H54 (cell line): ENCODE measurements around the gene BICC1.

Experiments used
- DNase-seq: peaks from one replicate; pipeline ENCODE4 v3.0.0; 2011; ENCODE audit warnings: low spot score, mixed read lengths; ENCODE audit not compliant: insufficient read length
- FAIRE-seq: peaks from 3 replicates; lab custom pipeline; 2011; peaks lifted over from hg19 to GRCh38; lab: Jason Lieb, UNC
- POLR2A ChIP-seq: IDR thresholded peaks from 2 replicates; pipeline ENCODE4 v1.6.1; 2011; ENCODE audit warnings: low read depth, mild to moderate bottlenecking, low read length

BICC1 gene

GRCh38 chr10:58817201-58817846 is 304.7 kb downstream of the BICC1 start:
- DNase-seq (no peak), FAIRE-seq (peak; percentile 79)
- no peak for TF ChIP-seq POLR2A

GRCh38 chr10:58818900-58819299 is 306.2 kb downstream of the BICC1 start:
- FAIRE-seq (peak; percentile 69), DNase-seq (no peak)
- no peak for TF ChIP-seq POLR2A

GRCh38 chr10:58820386-58820785 is 307.7 kb downstream of the BICC1 start:
- DNase-seq (no peak), FAIRE-seq (no peak)

GRCh38 chr10:58820861-58821751 is 308.4 kb downstream of the BICC1 start:
- DNase-seq (no peak), FAIRE-seq (peak; percentile 97)
- TF ChIP-seq POLR2A, result no peak

More at GRCh38 chr10:58820386-58820785, 307.7 kb downstream of the BICC1 start:
- no peak for TF ChIP-seq POLR2A

GRCh38 chr10:58821752-58822056 is 309.0 kb downstream of the BICC1 start:
- TF ChIP-seq POLR2A, result no peak
- no peak for FAIRE-seq
- no peak for DNase-seq

DNA sequence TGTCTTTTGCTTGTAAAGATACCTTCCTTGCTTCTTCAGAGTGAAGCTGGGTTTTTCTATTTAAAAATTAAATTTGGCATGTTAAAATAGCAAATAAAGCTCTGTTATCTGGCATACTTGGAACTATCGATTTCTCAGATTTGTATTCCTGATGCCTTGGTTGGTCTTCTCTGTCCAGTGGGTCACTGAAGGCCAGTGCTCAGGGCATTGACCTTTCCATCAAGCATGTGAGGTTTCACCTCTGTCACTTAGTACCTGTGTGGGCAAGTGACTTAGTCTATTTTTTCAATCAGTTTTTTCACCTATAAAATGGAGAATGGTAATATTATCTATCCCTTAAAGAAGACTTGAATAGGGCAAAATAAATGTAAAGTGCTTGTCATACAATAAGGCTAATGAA is 311.3 kb downstream of the BICC1 start:
- no peak for FAIRE-seq

GRCh38 chr10:58824396-58824795 is 311.7 kb downstream of the BICC1 start:
- DNase-seq, result no peak
- FAIRE-seq, result no peak
- TF ChIP-seq POLR2A, result no peak

More for the DNA sequence above, 311.3 kb downstream of the BICC1 start:
- DNase-seq, result no peak
- TF ChIP-seq POLR2A, result no peak

- no peak for DNase-seq
- FAIRE-seq, result no peak
- TF ChIP-seq POLR2A, result no peak
Observed at GRCh38 chr10:58826694-58827093, 314.0 kb downstream of the BICC1 start.

GRCh38 chr10:58827381-58827780 is 314.7 kb downstream of the BICC1 start:
- DNase-seq, result no peak
- TF ChIP-seq POLR2A, result no peak
- no peak for FAIRE-seq

DNA sequence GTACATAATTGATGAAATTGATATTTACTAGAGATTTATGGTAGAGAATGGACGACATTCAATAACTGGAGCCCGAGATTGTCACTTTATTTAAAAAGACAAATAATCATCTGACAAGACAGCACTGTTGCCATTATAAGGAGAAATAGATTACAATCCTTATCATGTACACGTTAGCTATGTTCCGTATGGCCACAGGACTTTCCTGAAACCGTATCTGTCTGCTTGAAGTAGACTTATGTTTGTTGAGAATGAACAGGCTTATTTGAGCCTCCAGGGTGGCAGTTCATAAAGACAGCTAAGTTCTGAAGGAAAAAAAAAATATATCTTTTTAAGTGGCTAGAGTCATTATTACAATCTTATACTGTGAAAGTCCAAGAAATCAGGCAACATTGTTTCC is 317.2 kb downstream of the BICC1 start:
- FAIRE-seq (peak; percentile 41), DNase-seq (no peak)
- no peak for TF ChIP-seq POLR2A

GRCh38 chr10:58830697-58831096 is 318.0 kb downstream of the BICC1 start:
- DNase-seq (no peak), FAIRE-seq (peak; percentile 95)
- no peak for TF ChIP-seq POLR2A

DNA sequence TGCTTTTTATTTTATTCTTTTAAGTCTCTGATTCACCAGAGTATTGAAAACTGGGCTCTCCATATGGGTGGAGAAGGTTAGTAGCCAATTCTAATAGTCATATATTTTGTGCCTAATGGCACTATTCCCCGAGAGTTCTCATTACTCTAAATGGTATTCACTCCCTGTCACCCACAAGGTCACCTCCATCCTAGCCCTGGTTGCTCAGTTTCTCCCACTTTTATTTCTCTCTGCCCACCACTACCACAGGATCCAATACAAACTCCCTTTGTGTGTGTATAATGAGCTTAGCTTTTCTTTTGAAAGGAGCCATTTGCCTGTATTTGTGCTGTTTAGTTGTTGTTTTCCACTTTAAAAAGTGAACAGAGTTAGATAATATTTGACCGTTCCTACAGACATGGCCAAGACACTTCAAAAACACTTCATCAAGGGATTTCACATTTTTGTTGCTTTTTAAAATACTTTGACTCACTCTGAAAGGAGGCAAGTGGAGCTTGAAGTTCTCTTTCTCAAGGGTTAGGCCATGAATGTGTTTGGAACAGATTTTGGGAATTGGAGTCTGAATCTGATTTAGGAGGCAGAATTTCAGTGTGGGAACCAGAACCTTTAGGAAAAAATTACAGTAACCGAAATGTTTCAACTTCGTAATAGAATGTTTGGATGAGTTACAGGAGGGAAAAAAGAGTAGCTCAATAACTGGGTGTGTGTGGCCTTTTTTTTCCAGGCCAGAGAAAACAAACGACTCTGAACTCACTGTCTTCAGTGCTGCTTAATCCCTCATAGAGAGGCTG is 321.3 kb downstream of the BICC1 start:
- FAIRE-seq, result peak; percentile 57
- no peak for DNase-seq

DNA sequence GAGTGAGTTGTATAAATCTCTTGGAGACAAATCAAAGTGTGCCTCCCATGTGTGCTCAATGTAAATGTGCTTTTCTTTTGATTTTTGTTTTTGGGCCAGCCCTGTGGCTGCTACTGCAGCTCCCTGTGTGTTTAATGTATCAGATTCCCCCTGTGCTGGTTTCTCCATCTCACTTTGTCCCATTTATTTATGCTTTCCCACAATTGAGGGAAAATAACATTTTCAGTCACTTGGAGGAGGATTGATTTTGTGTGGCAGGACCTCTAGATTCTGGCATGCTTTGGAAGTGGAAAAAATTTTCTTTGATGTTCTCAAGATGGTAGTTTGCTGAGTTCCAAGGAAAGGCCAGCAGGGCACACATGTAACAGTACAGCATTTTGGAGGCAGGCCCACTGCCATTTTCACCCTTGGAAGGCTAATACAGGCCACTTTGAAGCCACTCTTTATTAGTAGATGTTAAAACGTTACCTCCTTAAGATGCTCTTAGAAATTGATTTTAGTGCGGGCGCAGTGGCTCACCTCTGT is 323.6 kb downstream of the BICC1 start:
- DNase-seq (no peak), FAIRE-seq (no peak)
- TF ChIP-seq POLR2A, result no peak

More for the DNA sequence above, 321.3 kb downstream of the BICC1 start:
- TF ChIP-seq POLR2A, result no peak
